ENCODE measurements around the gene TP53RK.

DNA sequence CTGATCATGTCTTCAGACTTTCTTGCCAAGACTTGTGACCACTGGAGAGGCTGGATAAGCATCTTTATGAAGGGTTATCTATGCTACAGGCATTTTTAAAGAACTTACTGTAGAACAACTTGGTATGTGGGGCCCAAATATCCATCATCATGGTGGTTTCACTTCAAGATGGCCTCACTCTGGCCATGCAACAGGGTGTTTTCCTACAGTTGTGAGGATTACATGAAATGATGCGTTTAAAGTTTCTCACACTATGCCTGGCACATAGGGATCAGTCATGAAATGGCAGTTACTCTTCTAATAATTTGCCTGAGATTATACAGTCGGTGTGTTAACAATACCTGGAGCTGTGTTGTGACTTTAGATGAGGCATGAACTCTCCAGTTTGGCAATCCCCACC is 33.2 kb upstream of the TP53RK start:
- no peak for TF ChIP-seq CTCF (IDR thresholded peaks at IDR 0.05)
- no peak for TF ChIP-seq EZH2 (IDR thresholded peaks at IDR 0.05)

Measured in neural progenitor cell (in vitro differentiated cells).